Astrocyte (in vitro differentiated cells and primary cell): Measurements from ENCODE around the gene PAGR1.

ENCODE experiments used
- CTCF ChIP-seq: IDR thresholded peaks from 2 replicates; pipeline ENCODE4 v1.5.1; 2011; ENCODE audit warnings: low read depth, mild to moderate bottlenecking, inconsistent platforms, low read length, moderate library complexity; ENCODE audit not compliant: insufficient read depth
- EZH2 ChIP-seq: IDR thresholded peaks from 2 replicates; pipeline ENCODE4 v1.6.1; 2012; ENCODE audit warnings: mild to moderate bottlenecking, low read length, inconsistent platforms; ENCODE audit not compliant: insufficient read depth

GRCh38 chr16:29813644-29814562 is 2.0 kb upstream of the PAGR1 start:
- no peak for TF ChIP-seq CTCF
- no peak for TF ChIP-seq EZH2
